GM10847 (cell line): ENCODE data around the gene ECEL1.

Experiments used
- POLR2A ChIP-seq: IDR thresholded peaks from 2 replicates; pipeline ENCODE4 v1.6.1; 2011; ENCODE audit not compliant: insufficient read length; ENCODE audit errors: extremely low read depth

The ECEL1 gene

DNA sequence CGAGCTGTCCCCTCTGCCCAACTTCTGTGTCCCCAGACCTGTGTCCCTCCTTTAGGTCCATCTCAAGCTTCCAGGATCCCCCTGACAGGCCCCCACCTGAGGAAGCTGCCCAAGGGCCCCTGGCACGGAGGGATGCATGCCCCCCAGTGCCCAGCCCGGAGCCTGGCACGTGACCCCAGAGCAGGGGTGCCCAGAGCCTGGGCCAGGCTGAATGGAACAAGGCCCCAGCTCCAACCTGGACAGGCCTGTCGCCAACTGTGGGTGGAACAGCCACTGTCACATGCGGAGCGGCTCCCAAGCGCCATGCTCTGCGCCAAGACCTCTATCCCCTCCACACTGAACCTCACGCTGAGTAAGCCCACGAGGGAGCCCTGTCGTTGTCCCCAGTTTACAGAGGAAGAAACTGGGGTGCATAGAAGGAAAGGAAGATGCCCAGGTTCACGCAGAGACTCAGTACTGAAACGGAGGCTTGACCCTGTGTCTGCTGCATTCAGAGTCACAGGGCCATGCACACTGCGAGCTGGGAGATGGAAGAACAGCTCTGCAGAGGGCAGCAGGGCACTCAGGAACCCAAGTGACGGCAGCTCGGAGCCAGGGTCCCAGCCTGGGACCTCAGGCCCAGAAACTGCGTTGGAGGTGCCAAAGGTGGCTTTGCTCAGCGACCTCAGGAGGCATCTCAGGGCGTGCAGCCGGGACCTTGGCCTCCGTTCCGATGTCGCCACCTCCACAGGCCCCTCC lies 5.5 kb upstream of the ECEL1 start:
- TF ChIP-seq POLR2A: no peak

DNA sequence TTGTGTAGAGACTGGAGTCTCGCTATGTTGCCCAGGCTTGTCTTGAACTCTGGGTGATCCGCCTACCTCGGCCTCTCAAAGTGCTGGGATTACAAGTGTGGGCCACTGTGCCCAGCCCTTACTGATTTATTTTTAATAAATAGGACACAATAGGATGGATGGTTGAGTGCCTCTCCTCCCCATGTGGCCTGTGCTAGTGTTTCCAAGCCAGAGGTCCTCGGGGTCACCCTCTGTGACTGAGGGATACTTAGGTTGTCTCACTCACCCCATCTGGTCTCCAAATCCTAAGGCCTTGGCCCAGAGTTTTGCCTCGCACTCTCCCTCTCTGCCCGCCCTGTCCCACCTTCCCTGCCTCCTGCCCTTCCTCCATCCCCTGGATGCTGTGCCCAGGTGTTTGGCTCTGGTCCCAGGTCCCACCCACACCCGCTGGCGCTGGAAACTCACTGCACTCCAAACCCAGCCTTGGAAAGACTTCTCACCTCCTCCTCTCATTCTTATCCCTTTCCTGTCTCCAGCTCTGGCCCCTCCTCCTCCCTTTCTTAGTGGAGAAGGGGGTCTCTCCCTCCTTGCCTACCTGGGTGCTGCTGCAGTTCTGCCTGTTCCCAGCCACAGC lies 4.7 kb upstream of the ECEL1 start:
- no peak for TF ChIP-seq POLR2A

DNA sequence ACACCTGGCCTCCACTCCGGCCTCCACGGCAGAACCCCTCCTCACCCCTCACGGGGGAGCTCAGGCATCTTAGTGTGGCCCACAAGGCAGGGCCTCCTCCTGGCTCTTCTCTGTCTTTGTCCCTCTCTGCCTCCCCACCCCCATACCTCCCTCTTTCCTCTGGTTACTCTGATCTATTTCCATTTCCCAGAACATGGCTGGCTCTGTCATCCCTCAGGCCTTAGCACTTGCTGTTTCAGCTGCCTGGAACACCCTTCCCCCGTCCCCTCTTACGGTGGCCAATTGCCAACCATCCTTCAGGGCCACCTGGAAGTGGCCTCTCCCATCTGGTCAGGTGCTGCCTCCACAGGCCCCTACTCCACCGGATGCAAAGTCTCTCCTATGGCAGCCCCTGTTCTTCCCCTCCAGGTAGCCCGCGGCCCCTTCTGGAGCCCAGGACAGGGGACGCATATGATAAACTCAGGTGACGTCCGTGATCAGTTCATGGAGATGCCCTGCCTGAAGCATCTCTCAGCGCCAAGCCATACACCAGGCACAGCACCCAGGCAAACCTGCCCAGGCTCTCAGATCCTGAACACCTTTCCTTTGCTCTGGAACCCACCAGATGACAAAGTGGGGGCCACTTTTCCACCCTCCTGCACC lies 3.6 kb upstream of the ECEL1 start:
- no peak for TF ChIP-seq POLR2A

DNA sequence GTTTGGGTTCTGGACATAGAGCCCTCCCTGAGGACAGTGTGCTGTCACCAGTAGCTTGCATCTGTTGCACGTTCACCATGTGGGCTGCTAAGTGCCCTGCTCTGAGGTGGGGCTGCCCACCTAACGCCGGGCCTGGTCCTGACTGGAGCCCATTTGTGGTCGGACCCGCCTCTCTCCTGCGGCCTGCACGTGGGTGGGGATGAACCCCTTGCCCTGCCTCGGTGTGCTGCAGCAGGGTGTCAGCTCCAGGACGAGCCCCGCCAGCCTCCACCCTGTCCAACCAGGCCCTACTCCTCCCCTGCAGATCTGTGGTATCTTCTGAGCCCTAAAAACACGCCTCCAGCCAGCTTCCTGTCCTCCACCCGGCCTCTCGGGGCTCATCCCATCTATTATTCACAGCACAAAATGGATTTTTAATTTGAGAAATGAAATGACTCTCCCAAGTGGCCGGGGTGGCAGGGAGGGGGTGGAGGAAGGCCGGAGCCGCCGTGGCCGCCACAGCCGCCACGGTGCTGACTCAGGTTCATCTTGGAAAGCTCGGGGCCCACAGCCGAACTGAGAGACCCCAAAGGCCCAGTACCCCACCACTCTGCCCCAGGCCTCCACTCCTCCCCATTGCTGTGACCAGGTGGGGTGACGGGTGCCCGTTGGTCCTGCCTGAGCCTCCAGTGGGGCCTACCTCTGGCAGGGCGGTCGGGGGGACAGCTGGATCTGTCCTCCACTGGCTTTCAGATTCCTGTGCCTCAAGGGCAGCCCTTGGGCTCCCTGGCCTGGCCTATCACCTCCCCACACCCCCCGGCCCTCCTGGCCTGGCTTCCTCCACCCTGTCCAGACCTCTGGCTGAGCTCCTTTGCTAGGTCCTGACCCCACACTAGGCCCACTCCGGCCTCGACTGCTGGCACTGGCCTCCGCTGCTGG lies 2.8 kb upstream of the ECEL1 start:
- TF ChIP-seq POLR2A: no peak

DNA sequence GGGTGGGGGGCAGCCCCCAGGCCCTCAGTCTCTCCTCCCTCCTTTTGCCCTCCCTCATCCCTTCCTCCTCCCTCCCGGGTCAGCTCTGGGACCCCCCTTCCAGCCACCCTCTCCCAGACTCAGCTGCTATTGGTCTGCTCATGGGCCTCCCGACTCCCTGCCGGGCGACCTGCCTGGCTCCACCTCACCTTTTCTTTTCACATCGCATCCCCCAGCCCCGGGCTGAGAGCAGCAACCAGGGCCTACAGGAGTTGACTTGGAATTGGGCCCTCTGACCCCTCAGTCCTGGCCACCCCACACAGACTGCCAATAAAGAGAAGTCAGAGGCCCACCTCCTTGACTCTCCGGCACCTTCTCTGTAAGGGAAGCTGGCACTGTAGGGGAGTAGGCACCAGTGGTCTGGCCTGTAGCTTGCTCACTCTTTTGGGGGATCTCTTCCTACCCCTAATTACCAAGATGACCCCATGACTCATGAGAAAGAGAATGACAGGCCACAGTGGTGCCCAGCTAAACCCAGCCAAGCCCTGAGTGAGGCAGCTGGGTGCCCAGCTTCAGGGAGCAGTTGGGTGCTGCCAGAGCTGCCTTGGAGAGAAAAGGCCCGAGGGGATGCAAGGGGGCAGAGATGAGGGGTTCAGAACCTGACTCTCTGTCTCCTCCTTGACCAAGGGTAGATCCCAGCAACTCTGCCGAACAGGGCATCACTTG lies 2.0 kb upstream of the ECEL1 start:
- TF ChIP-seq POLR2A: no peak

DNA sequence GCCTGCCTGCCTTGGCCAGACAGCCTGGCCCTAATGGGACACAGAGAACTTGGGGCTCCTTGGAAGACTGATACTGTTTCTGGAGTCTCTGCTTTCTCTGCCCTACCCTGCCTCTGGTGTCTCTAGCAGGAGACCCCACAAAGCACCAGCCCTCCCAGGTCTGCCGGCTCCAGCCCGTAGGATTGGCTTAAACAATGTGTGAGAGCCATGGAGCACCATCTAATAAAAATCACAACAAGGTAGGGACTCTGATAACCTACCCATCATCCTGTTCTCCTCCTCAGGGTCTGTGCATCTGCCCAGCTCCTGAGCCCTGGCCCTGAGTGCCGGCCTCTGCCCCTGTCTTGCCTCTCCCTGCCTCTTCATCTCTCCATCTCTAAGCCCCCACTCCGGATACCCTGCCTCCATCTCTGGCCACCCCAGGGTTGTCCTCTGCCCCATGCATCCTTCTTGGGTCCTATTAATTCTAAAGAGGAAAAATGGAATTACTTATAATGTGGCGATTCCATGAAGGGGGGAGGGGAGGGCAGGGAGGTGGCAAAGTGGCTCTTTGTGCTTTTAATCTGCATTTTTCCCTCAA lies 1.2 kb upstream of the ECEL1 start:
- TF ChIP-seq POLR2A: no peak

DNA sequence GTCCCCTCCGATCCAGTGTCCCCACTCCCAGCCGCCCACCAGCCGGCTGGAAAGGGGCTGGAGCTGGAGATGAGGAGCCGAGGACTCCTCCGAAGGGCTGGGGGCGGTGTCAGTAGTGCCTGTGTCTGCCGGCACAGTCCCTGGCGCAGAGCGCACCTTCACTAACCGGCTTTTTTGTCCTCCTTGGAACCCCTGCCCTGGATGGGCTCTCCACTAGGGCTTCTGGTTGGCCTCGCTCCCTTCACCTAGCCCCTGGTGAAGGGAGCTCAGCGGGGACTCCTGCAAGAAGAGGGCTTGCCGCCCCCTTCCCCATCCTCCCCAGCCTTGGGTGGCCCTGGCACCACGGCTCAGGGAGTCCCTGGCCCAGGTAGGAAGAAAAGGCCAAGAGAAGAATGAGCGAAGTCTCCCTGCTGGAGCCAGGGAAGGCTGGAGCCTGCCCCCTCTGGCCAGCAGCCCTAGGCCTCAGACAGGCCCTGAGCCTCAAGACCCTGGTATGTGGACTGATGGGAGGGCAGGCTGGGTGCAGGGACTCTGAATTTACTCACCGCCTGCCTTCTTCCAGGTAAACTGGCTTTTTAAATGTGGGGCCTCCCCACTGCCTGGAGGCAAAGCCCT lies 570 bp upstream of the ECEL1 start:
- TF ChIP-seq POLR2A: no peak

DNA sequence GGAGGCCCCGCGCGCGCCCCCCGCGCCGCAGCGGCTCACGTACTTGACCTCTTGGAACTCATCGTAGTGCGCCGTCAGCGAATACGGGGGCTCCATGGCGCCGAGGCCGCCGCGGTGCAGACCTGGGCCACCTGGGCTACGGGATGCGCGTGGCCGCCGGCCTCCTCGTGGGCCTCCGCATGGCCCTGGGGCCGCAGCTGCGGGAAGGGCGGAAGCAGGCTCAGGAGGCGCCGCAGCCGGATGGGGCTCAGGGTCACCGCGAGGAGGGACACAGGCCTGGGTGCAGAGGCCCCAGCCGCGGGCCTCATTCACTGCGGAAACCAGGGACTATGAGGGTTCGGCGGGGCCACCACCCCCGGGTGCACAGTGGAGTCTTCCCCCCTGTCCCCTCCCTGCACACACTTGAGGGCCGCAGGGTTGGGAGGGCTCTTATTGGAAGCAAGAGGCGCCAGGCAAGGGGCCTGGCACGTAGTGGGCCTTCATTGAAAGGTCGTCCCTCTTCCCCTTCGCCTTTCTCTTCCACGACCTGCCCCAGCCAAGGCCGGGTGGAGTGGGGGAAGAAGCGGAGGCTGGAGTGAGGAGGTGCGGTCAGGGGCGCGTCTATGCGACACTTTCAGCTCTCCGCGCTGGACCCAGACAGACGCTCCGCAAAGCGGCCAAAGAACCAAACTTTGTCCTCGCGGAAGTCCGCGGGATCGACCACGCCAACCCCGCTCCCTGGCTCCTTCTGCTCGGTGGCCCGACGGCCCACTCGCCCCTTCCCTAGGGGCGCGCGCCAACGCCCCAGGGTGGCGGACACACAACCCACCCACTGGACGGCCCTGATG lies 863 bp downstream of the ECEL1 start:
- TF ChIP-seq POLR2A: no peak

DNA sequence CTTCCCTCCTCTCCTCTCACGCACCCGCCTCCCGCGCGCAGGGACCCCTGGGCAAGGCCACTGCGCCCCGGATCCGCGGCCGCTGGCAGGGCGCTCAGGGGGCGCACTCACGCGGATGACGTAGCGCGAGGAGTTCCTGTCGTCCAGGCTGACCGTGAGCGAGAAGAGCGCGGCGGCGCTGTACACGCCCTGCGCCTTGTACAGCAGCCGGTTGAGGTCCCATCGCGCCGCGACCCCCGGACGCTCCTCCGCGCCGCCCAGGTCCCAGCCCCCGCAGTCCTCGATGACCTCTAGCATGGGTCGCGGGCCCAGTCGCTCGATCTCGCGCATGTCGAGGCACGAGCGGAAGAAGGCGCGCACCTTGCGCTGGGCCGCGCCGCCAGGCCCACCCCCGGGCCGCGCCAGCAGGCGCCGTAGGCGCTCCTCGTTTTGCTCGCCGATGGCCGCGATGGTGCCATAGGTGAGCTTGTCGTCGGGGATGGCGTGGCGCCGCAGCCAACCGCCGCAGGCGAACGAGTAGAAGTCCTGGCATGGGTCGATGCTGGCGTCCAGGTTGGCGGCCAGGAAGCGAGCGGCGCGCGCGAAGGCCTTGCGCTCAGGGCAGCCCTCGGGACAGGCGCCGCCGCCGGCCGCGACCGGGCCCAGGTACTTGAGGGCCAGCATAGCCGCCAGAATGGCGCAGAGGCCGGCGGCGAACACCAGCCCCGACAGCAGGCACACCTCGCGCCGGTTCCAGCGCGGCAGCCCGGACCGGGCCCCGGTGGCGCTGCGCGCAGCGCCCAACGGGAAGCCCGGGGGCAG lies 1.7 kb downstream of the ECEL1 start:
- no peak for TF ChIP-seq POLR2A

DNA sequence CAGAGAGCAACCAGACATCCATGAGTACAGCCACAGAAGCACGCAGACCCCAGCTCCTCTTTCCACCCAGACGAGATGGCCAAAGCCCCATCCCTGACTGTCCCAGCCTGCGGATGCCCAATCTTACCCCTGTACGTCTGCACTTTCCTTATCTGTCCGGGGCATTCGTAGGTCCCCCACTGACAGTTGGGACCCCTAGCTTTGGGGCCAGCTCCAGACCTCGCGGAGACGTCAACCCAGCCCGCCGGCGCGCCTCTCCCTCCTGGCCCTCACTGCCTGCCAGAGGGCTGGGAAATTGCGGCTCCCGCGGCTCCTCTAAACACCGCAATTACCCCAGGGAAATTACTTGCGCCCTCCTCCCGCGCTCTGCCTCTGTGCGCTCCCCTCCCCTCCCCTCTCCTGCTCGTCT lies 2.3 kb downstream of the ECEL1 start:
- TF ChIP-seq POLR2A: no peak

DNA sequence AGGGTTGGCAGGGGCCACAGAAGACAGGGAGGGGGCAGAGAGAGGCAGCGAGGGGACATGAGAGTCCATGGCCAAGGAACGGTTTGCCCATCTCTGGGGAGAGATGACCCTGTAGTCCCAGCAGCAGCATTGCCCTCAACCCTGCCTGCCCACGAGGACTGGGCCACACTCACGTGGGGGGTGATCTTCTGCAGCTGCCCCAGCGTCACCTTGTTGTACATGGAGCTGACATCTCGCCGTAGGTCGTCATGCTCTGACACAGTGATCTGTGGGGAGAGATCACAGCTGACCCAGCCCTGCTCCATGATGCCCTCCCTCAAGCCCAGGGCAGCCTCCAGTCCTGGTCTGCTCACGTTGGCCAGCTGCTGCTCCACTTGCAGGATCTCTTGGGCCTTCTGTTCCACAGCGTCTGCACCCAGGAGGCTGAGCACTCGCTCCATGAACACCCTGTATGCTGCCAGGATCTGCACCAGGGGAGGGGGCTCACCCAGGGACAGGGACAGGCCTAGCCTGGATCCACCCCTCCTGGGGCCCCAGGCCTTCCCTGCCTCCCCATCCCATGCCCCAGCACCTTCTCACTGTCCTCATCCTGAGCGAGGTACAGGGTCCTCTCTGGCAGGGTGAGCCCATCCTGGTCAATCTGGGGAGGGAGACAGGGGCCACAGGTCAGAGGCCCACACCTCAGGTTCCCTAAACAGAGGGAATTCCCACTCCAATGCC lies 2.8 kb downstream of the ECEL1 start:
- TF ChIP-seq POLR2A: no peak

DNA sequence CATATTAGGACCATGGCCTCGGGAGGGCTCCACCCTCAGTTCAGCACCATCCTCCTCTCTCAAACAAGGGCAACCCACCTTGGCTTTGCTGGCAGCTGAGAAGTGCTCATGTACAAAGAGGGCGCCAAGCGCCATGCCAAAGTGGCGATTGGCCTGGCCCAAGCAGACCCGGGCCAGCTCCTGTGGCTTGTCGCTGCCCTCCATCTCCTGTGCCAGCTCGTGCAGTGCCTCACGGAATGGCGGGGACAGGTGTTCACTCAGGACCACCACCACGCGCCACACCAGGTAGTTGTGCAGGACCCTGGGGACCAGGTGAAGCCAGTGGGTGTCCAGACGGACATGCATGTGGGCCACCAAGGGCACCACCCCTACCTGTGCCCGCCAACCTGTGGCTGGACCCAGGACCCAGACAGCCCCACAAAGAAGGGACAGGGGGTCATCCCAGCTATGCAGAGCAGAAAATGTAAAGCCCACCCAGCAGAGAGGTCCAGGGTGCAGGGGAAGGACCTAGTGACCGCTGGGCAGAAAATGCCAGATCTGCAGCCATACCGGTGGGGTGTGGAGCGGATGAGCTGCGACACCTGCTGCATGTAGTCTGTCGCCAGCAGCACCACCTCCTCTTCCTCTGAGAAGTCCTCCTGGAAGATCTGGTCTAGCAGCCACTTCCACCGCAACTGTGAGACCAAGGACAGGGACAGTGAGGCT lies 3.6 kb downstream of the ECEL1 start:
- TF ChIP-seq POLR2A: no peak
